ENCODE results near the gene SUMO2.

DNA sequence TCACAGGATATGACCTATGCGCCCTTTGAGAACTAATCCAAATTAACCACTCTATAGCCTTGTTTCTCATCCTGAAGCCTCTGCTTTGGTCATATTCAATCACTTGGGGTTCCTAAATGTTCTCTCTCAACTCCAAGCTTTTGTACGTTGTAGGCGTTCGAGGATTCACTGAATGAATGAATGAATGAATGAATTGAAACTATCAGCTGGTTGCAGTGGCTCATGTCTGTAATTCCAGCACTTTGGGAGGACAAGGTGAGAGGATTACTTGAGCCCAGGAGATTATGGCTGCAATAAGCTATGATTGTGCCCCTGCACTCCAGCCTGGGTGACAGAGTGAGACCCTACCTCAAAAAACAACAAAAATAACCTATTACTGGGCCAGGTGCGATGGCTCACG, 5.9 kb upstream of the SUMO2 start:
- TF ChIP-seq SNAI2 (CRISPR knock-in tag; IDR thresholded peaks at IDR 0.05) (no peak), BACH2 (CRISPR knock-in tag; IDR thresholded peaks at IDR 0.05; ENCODE audit: borderline replicate concordance) (no peak), ZFP30 (CRISPR knock-in tag; IDR thresholded peaks at IDR 0.05) (no peak), ZNF565 (CRISPR knock-in tag; conservative IDR thresholded peaks at IDR 0.05; ENCODE audit: low read depth) (no peak), ZNF8 (CRISPR knock-in tag; IDR thresholded peaks at IDR 0.05) (no peak)
- TF ChIP-seq, protein P1, sequence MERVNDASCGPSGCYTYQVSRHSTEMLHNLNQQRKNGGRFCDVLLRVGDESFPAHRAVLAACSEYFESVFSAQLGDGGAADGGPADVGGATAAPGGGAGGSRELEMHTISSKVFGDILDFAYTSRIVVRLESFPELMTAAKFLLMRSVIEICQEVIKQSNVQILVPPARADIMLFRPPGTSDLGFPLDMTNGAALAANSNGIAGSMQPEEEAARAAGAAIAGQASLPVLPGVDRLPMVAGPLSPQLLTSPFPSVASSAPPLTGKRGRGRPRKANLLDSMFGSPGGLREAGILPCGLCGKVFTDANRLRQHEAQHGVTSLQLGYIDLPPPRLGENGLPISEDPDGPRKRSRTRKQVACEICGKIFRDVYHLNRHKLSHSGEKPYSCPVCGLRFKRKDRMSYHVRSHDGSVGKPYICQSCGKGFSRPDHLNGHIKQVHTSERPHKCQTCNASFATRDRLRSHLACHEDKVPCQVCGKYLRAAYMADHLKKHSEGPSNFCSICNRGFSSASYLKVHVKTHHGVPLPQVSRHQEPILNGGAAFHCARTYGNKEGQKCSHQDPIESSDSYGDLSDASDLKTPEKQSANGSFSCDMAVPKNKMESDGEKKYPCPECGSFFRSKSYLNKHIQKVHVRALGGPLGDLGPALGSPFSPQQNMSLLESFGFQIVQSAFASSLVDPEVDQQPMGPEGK (CRISPR knock-in tag; IDR thresholded peaks at IDR 0.05; ENCODE audit: borderline replicate concordance), result no peak

All from SK-N-SH treated with all-trans-retinoic acid at 6 μM for 48 hours (cell line).